H7 (cell line): ENCODE results near the gene TCEA3. TPM values are rescaled to one million over a fixed set of nuclear protein-coding genes. Genes with fewer than 3 reads are reported as not detected.

Source experiments
- DNase-seq: peaks from one replicate; pipeline ENCODE4 v3.0.0; 2012
- H3K27me3 ChIP-seq: 2 replicates; pipeline ENCODE4 v1.6.0; 2011; ENCODE audit warnings: mild to moderate bottlenecking, low read length; ENCODE audit not compliant: control insufficient read depth, insufficient read depth
- H3K36me3 ChIP-seq: replicated peaks from 2 replicates; pipeline ENCODE4 v1.5.1; 2011; ENCODE audit warnings: low read length; ENCODE audit not compliant: control insufficient read depth, insufficient read depth
- H3K4me3 ChIP-seq: 2 replicates; pipeline ENCODE4 v1.5.1; 2011; ENCODE audit warnings: low read depth, mild to moderate bottlenecking, control low read depth, low read length, moderate library complexity; ENCODE audit not compliant: insufficient read depth
- total RNA-seq: library from RNA; depleted of rRNA; stranded (reverse); fragments of >200 nt; shearing (Covaris generic); gene quantifications from 2 replicates; pipeline ENCODE4 v1.2.3, GENCODE V29; 2014

The TCEA3 gene
- total RNA-seq, 1 experiment from 2014 or later = 0.24 TPM

- Histone ChIP-seq H3K36me3 (peaks cover 1% of the 10 kb centered on the region; the same call in 1 of the 2 replicates), H3K27me3 (peaks cover 70% of the 10 kb centered on the region), H3K4me3 (no peak overlapping the region)
- no peak for DNase-seq
These were observed 58.0 kb downstream of the TCEA3 start for GRCh38 chr1:23366598-23366997.

DNA sequence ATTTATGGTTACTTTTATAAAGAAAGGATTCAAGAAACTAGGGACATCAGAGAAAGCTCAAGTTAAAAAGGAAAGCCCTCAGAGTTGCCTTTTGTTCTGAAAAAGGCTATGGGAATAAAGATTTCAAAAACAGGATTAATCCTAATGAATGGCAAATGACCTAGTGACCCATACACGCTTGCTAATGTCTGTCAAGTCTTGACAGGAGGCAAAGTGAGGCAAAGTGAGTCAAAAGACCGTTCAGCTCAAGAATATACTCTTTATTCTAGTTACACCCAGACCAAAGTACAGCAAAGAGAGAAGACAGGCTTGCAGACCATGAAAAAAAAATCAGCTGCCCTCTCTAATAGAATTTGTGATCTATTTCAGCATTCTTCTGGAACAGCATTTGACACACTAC lies 58.4 kb downstream of the TCEA3 start:
- DNase-seq = no peak
- Histone ChIP-seq H3K27me3 (peaks cover 70% of the 10 kb centered on the region), H3K36me3 (peaks cover 1% of the 10 kb centered on the region; the same call in 1 of the 2 replicates), H3K4me3 (no peak overlapping the region)

- Histone ChIP-seq H3K4me3 (no peak overlapping the region), H3K27me3 (peaks cover 78% of the 10 kb centered on the region), H3K36me3 (peaks cover 1% of the 10 kb centered on the region; the same call in 1 of the 2 replicates)
- no peak for DNase-seq
These were observed 62.3 kb downstream of the TCEA3 start for GRCh38 chr1:23362218-23362713.

GRCh38 chr1:23358310-23358875 lies 66.2 kb downstream of the TCEA3 start:
- Histone ChIP-seq H3K27me3 (peaks cover 93% of the 10 kb centered on the region), H3K36me3 (peaks cover 1% of the 10 kb centered on the region; the same call in 1 of the 2 replicates), H3K4me3 (no peak overlapping the region)
- DNase-seq = no peak

DNA sequence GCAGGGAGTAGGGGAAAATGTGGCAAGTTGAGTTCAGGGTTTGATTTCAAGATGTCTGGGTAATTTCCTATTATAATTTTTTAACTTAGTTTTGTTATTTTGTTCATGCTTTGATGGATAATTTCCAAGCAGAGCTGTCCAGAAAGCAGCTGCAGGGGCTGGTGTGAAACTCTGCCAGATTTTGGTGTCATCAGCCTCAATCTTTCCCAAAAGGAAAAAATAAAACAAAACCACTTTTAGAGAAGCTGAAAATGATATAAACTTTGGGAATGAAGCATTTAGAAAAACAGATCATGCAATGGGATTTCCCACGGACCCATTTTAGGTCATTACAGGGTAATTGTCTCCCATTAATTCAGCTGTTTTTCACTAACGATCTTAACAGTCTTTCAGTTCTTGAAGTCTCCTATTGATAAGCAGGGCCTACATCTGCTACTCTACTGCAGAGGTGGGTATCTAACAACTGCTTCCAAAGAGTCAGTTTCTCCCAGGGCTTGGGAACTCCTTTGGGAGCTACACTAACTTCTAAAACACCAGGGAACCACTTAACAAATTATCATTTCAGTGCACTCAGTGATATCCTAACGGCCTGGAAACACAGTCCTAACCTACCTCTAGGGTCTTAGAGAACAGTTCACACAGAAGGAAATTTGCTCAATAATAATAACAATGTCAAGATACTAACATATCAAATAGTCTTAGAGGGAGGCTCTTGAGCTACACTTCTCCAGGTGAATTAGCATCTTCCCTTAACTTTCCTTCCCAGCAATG lies 67.2 kb downstream of the TCEA3 start:
- peak; percentile 57 for DNase-seq
- 0 out of 2 replicates have a peak, but pooled peaks cover 1% of the 10 kb centered on the region for H3K36me3 ChIP-seq
- H3K27me3 ChIP-seq = peaks cover 95% of the 10 kb centered on the region
- no peak overlapping the region for H3K4me3 ChIP-seq

DNA sequence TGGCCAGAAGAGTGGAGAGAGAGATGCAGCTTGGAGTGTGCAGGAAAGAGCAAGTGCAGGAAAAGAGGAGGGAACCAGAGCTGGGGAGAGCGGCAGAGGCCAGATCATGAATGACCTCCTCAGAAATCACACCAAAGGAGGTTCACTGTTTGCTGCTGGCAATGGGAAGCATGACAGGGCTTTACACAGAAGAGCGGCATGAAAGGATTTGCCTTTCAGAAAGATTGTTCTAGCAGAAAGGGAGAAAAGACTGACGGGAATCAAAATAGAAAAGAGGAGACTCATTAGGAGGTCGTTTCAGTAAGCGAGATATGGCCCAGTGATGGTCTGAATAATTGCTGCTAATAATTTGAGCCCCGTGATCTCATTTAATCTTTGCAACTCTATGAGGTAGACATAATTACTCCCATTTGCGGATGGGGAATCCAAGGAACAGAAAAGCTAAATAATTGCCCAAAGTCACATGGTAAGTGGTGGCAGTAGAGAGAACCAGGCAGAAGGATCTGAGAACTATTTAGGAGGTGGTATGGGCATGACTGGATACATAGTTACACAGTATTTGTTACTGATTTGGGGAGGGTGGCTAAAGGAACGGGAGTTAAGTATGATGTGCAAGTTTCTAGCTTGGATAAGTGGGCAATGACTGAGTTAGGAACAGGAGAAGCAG lies 67.9 kb downstream of the TCEA3 start:
- Histone ChIP-seq H3K36me3 (no peaks in the 10 kb centered on the region), H3K4me3 (no peak overlapping the region), H3K27me3 (peaks cover 95% of the 10 kb centered on the region)
- DNase-seq = no peak

- Histone ChIP-seq H3K27me3 (peaks cover 92% of the 10 kb centered on the region), H3K4me3 (no peak overlapping the region), H3K36me3 (no peaks in the 10 kb centered on the region)
- DNase-seq = no peak
These were observed 70.3 kb downstream of the TCEA3 start for GRCh38 chr1:23354245-23354644.

DNA sequence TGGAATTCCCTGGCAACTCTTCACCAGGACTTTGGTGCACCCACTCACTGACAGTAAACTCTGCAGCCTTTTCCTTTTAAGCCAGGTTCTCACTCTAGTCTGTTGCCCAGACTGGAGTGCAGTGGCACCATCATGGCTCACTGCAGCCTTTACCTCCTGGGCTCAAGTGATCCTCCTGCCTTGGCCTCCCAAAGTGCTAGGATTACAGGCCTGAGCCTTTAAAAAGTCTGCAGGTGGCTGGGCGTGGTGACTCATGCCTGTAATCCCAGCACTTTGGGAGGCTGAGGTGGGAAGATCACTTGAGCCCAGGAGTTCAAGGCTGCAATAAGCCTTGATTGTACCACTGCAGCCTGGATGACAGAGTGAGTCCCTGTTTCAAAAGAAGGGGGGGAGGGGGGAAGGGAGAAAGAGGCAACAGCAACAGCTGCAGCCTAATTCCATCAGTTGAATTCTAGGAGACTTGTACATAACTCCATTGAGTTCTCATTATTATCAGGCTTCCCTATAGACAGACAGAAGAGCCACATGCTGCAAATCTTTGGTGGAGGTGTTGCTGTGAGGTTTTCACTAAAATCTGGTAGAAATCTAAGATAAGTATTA lies 72.4 kb downstream of the TCEA3 start:
- DNase-seq = no peak
- H3K4me3 ChIP-seq = no peak overlapping the region
- H3K27me3 ChIP-seq = peaks cover 88% of the 10 kb centered on the region
- H3K36me3 ChIP-seq = no peaks in the 10 kb centered on the region

DNA sequence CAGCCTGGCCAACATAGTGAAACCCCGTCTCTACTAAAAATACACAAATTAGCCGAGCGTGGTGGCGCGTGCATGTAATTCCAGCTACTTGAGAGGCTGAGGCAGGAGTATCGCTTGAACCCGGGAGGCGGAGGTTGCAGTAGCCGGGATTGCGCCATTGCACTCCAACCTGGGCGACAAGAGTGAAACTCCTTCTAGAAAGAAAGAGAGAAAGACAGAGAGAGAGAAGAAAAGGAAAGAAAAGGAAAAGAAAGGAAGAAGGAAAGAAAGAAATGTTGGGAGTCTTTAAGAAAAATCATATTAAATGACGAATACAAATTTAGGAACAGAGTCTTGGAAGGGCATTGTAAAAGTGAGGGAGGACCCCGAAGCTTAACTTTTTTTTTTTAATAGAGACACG lies 78.6 kb downstream of the TCEA3 start:
- peaks cover 30% of the 10 kb centered on the region for H3K27me3 ChIP-seq
- DNase-seq = no peak
- no peaks in the 10 kb centered on the region for H3K36me3 ChIP-seq
- no peak overlapping the region for H3K4me3 ChIP-seq

DNA sequence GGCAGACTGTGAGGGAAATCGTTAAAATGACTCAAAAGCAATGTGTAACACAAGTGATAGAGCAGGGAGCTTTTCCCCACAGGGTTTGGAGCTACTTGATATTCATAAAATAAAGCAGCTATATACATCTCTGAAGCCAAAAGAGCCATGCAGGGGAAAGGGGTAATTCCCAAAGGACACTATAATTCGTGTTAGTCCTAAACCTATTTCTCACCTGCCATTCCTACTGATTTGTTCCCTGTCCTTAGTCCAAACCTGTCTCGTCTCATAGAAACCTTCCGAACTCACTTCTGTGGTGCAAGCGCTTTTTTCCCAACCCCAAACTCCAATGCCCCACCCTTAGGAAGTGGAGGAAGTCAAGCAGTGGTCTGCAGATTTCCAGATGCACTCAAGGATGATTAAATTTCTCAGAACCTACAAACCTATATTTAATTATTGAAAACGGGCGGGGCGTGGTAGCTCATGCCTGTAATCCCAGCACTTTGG lies 79.5 kb downstream of the TCEA3 start:
- H3K27me3 ChIP-seq = peaks cover 23% of the 10 kb centered on the region
- peak; percentile 44 for DNase-seq

GRCh38 chr1:23344111-23344986 lies 80.2 kb downstream of the TCEA3 start, which contains the start of gene HNRNPR:
Gene HNRNPR, minus strand, starts transcription at chr1:23344284. Its CDS starts 3,276 bp downstream, at chr1:23341008.
- Histone ChIP-seq H3K36me3 (no peaks in the 10 kb centered on the region), H3K4me3 (peak within 1 kb of the TSS; percentile 92), H3K27me3 (peaks cover 17% of the 10 kb centered on the region)
- DNase-seq = peak; percentile 99

More for the DNA sequence above, 79.5 kb downstream of the TCEA3 start:
- Histone ChIP-seq H3K36me3 (no peaks in the 10 kb centered on the region), H3K4me3 (peak overlapping the region; percentile 61)

GRCh38 chr1:23343221-23344110 lies 81.1 kb downstream of the TCEA3 start:
- Histone ChIP-seq H3K36me3 (no peaks in the 10 kb centered on the region), H3K4me3 (peak overlapping the region; percentile 92), H3K27me3 (peaks cover 10% of the 10 kb centered on the region)
- peak; percentile 22 for DNase-seq
